Measurements from ENCODE around the gene HCST.
"Not testable (repeated sequence)": the region's sequence is repeated elsewhere in the genome, so short reads cannot be mapped to it uniquely, and the experiment has no call there.

The HCST gene

DNA sequence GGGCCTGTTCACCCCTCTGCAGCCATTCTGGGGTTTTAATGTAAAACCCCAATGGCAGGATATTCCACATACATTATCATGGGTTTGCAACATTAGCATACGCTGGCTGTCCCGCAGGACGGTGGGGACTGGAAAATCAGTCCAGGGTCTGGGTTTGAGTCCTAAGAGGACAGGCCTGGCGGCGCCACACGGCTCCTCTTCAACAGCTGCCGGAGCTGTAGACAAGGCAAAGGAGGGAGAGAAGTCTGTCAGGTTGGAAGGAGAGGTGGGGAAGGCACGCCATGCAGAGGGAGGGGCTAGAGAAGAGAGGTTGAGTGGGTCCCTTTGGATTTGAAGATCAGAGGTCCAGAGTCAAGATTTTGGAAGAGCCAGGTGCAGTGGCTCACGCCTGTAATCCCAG is 13.9 kb upstream of the HCST start:
- no peak overlapping the region for H3K4me3 ChIP-seq (ENCODE audit: low read depth, low read length)
- DNase-seq (ENCODE audit: low read depth): no peak
- TF ChIP-seq, protein P1, sequence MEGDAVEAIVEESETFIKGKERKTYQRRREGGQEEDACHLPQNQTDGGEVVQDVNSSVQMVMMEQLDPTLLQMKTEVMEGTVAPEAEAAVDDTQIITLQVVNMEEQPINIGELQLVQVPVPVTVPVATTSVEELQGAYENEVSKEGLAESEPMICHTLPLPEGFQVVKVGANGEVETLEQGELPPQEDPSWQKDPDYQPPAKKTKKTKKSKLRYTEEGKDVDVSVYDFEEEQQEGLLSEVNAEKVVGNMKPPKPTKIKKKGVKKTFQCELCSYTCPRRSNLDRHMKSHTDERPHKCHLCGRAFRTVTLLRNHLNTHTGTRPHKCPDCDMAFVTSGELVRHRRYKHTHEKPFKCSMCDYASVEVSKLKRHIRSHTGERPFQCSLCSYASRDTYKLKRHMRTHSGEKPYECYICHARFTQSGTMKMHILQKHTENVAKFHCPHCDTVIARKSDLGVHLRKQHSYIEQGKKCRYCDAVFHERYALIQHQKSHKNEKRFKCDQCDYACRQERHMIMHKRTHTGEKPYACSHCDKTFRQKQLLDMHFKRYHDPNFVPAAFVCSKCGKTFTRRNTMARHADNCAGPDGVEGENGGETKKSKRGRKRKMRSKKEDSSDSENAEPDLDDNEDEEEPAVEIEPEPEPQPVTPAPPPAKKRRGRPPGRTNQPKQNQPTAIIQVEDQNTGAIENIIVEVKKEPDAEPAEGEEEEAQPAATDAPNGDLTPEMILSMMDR (IDR thresholded peaks at IDR 0.05; ENCODE audit: control insufficient read depth, extremely low read depth, insufficient read depth): no peak

DNA sequence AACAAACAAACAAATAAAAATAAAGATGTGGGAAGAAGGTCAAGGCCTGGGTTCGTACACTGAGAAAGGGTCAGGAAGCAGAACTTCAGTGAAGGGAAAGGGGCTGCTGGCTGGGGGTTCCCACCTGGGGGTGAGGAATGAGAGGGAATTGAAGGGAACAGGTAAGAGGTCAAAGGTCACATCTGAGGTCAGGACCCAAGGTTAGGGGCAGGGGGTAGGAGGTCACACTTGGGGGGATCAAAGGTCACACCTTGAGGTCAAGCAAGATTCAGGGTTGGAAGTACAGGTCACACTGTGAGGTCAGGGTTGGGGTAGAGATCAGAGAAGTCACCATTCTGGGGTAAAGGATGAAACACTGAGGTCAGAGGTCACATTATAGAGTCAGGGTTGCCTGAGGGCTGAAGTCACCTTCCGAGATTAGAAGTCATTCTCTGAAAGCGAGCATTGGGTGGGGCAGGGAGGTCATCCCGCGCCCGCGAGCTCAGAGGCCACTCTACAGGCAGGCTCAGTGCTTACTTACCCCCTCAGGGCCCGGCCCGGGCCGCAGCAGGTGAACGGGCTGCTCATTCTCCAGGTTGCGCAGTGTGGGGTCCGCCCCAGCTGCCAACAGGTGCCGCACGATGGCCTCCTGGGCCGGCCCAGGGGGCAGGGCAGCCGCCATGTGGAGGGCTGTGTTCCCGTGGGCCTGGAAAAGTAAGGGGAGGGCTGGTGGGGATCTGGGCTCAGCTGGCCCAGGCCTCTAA is 12.8 kb upstream of the HCST start:
- H3K4me3 ChIP-seq (ENCODE audit: low read depth, low read length): no peak overlapping the region
- no peak for DNase-seq (ENCODE audit: low read depth)
- TF ChIP-seq, protein P1 (IDR thresholded peaks at IDR 0.05; ENCODE audit: control insufficient read depth, extremely low read depth, insufficient read depth): no peak

GRCh38 chr19:35890113-35890650 is 12.1 kb upstream of the HCST start:
- DNase-seq (ENCODE audit: low read depth): no peak
- TF ChIP-seq, protein P1 (IDR thresholded peaks at IDR 0.05; ENCODE audit: control insufficient read depth, extremely low read depth, insufficient read depth): no peak
- no peak overlapping the region for H3K4me3 ChIP-seq (ENCODE audit: low read depth, low read length)

GRCh38 chr19:35891819-35892218 is 10.5 kb upstream of the HCST start:
- not testable (repeated sequence) for H3K4me3 ChIP-seq (ENCODE audit: low read depth, low read length); DNase-seq (ENCODE audit: low read depth)

GRCh38 chr19:35894342-35894741 is 8.0 kb upstream of the HCST start:
- TF ChIP-seq, protein P1 (IDR thresholded peaks at IDR 0.05; ENCODE audit: control insufficient read depth, extremely low read depth, insufficient read depth): no peak
- no peak for DNase-seq (ENCODE audit: low read depth)
- no peak overlapping the region for H3K4me3 ChIP-seq (ENCODE audit: low read depth, low read length)

DNA sequence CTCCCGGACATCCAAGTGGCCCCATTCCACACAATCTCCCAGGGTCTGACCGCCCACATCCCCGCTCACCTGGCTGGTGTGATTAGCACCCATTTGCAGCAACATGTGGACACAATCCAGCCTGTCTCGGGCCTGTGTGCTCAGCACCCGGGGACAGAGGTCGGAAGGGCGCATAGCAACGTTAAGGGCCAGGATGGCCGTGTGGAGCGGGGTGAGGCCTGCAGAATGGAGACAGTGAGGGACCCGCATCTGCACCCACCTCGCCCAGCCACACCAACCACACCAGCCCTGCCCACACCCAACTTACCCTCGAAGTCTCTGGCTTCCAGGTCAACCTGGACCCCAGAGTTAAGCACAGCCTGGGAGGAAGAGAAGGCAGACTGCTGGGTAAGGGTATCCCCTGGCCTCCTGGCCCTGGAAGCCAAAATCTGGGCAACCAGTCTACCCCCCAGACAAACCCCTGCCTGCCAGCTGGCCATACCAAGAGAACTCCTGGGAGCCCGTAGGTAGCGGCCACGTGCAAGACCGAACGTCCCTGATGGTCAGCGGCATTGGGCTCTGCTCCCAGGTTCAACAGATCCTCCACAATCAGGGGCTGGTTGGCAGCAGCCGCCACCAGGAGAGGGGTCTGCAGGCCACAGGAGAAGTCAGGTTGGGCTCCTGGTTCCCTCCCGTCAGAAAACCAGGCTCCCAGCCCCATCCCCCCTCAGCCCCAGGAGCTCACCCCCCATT is 6.3 kb upstream of the HCST start:
- DNase-seq (ENCODE audit: low read depth): no peak
- TF ChIP-seq, protein P1 (IDR thresholded peaks at IDR 0.05; ENCODE audit: control insufficient read depth, extremely low read depth, insufficient read depth): no peak

GRCh38 chr19:35896643-35897040 is 5.7 kb upstream of the HCST start:
- TF ChIP-seq, protein P1 (IDR thresholded peaks at IDR 0.05; ENCODE audit: control insufficient read depth, extremely low read depth, insufficient read depth): no peak
- H3K4me3 ChIP-seq (ENCODE audit: low read depth, low read length): no peak overlapping the region
- DNase-seq (ENCODE audit: low read depth): no peak

More for the DNA sequence above, 6.3 kb upstream of the HCST start:
- no peak overlapping the region for H3K4me3 ChIP-seq (ENCODE audit: low read depth, low read length)

Measured in LNCaP clone FGC (cell line).